Prostate gland (tissue), 2 donors: Measurements from ENCODE around the gene EXOC6.

Experiments used
- CTCF ChIP-seq, 4 experiments: fragments of 200-600 bp in 2 of 4; fragments of 450-650 bp in 2 of 4; sonication (generic) in 2 of 4; IDR thresholded peaks; 1 replicate in 3 of 4; 2 replicates in 1 of 4; pipeline ENCODE4 v1.5.1; 2016 to 2019; ENCODE audit warnings: antibody characterized with exemption in 4 of 4, mild to moderate bottlenecking in 2 of 4, moderate library complexity in 2 of 4
- POLR2A ChIP-seq: fragments of 450-650 bp; IDR thresholded peaks from one replicate; pipeline ENCODE4 v1.6.1; 2016; ENCODE audit warnings: antibody characterized with exemption, mild to moderate bottlenecking
- POLR2AphosphoS5 ChIP-seq: sonication (generic); formaldehyde crosslinking; IDR thresholded peaks from one replicate; pipeline ENCODE4 v1.6.1; 2017; ENCODE audit warnings: antibody characterized with exemption

- no peak for TF ChIP-seq POLR2A
- no peak for TF ChIP-seq CTCF (IDR thresholded peaks at IDR 0.05)
- no peak for TF ChIP-seq POLR2AphosphoS5
These were observed 224.6 kb downstream of the EXOC6 start for GRCh38 chr10:93072713-93073538.
